GM12878 (cell line): ENCODE data around the gene PDCD10. TPM values are rescaled to one million over a fixed set of nuclear protein-coding genes. Genes with fewer than 3 reads are reported as not detected.

Experiments used
- polyA plus RNA-seq, 11 experiments: library from polyadenylated mRNA; depleted of rRNA in 4 of 11; unstranded in 6 of 11; stranded (reverse) in 5 of 11; fragments of >200 nt; fragmentation: Nextera tagmentation in 4 of 11; fragmentation: Illumina TruSeq in 1 of 11; extraction: Ambion mirVana in 4 of 11; extraction: Trizol in 1 of 11; gene quantifications; 1 replicate in 1 of 11; 2 replicates in 10 of 11; pipeline versions ENCODE4 v1.2.1 to v1.2.3, GENCODE V29; 2011 to 2016; ENCODE audit warnings: inconsistent platforms in 2 of 11, missing spikeins in 2 of 11, low read depth in 1 of 11
- small RNA-seq: library from RNA; depleted of rRNA; stranded (forward); fragments of <200 nt; gene quantifications from one replicate; pipeline ENCODE3, GENCODE V24; 2014
- total RNA-seq, 4 experiments: library from RNA; depleted of rRNA in 3 of 4; stranded (reverse); fragments of >200 nt in 3 of 4; fragmentation: Illumina TruSeq in 1 of 4; extraction: Trizol in 1 of 4; gene quantifications; 2 replicates each; pipeline versions ENCODE4 v1.2.1 to v1.2.3, GENCODE V29; 2013 to 2021

The PDCD10 gene
- total and polyA plus RNA-seq, 10 of the 15 experiments (the other 5 are each of a cell fraction or from before 2014, with no cell fraction given): 64.1 to 247 (median 125) TPM

Small RNA genes within 50 kb of the gene (small RNA-seq; reads per million reads assigned to genes)
- gene HMGN1P8: not detected

Other genes with a start within 250 kb of the PDCD10 start
- not detected in 2 replicates for gene WDR49, start 81.0 kb downstream of the PDCD10 start, total RNA-seq (2014; rRNA removed)
- gene WDR49, start 81.0 kb downstream of the PDCD10 start, total RNA-seq (2014; rRNA removed; fragmentation: Illumina TruSeq; extraction: Trizol): not detected in 2 replicates
- 0.15 TPM in 1 of 2 replicates, not detected in the other for gene WDR49, start 81.0 kb downstream of the PDCD10 start, total RNA-seq (2021)
- gene WDR49, start 81.0 kb downstream of the PDCD10 start, polyA plus RNA-seq (2011; rRNA removed): not detected in 2 replicates
- gene WDR49, start 81.0 kb downstream of the PDCD10 start, polyA plus RNA-seq (2014; fragmentation: Illumina TruSeq; extraction: Trizol): not detected in 2 replicates
- under 1 TPM in 1 of 2 experiments, not detected in 1; 0.05 TPM for gene WDR49, start 81.0 kb downstream of the PDCD10 start, polyA plus RNA-seq (2014; fragmentation: Nextera tagmentation; extraction: Ambion mirVana)
- gene WDR49, start 81.0 kb downstream of the PDCD10 start, polyA plus RNA-seq (2014; rRNA removed): not detected in 2 replicates
- not detected for gene WDR49, start 81.0 kb downstream of the PDCD10 start, polyA plus RNA-seq (2016; fragmentation: Nextera tagmentation; extraction: Ambion mirVana)
- 1.5 and 2.2 TPM in 2 replicates for gene SERPINI1, start 829 bp upstream of the PDCD10 start, total RNA-seq (2014; rRNA removed)
- gene SERPINI1, start 829 bp upstream of the PDCD10 start, total RNA-seq (2014; rRNA removed; fragmentation: Illumina TruSeq; extraction: Trizol): 3.0 TPM in 2 replicates
- 1.2 and 1.7 TPM in 2 replicates for gene SERPINI1, start 829 bp upstream of the PDCD10 start, total RNA-seq (2021)
- 4.3 and 6.2 TPM in 2 replicates for gene SERPINI1, start 829 bp upstream of the PDCD10 start, polyA plus RNA-seq (2011; rRNA removed)
- gene SERPINI1, start 829 bp upstream of the PDCD10 start, polyA plus RNA-seq (2014; fragmentation: Illumina TruSeq; extraction: Trizol): 1.6 and 5.5 TPM in 2 replicates
- gene SERPINI1, start 829 bp upstream of the PDCD10 start, polyA plus RNA-seq (2014; fragmentation: Nextera tagmentation; extraction: Ambion mirVana): 1 to 10 TPM; 6.8 to 7.6 TPM
- 1.3 and 1.6 TPM in 2 replicates for gene SERPINI1, start 829 bp upstream of the PDCD10 start, polyA plus RNA-seq (2014; rRNA removed)
- 1 to 10 TPM; 5.2 to 5.7 TPM for gene SERPINI1, start 829 bp upstream of the PDCD10 start, polyA plus RNA-seq (2016; fragmentation: Nextera tagmentation; extraction: Ambion mirVana)